ENCODE measurements around the gene TNRC6A.

DNA sequence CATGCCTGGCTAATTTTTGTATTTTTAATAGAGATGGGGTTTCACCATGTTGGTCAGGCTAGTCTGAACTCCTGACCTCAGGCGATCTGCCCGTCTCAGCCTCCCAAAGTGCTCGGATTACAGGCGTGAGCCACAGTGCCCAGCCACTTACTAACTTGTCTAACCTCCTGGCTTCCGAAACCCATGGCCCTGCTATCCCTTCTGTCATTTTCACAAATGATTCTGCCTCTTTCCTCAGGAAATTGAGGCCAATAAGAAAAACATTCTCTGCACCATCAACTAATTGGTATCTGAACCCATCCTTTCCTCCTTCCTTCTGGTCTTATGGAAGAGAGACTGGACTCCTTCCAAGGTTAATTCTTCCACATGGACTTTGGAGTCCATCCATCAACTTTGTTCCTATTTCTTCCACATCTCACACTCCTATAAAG, 27.9 kb upstream of the TNRC6A start:
- TF ChIP-seq, protein P1, sequence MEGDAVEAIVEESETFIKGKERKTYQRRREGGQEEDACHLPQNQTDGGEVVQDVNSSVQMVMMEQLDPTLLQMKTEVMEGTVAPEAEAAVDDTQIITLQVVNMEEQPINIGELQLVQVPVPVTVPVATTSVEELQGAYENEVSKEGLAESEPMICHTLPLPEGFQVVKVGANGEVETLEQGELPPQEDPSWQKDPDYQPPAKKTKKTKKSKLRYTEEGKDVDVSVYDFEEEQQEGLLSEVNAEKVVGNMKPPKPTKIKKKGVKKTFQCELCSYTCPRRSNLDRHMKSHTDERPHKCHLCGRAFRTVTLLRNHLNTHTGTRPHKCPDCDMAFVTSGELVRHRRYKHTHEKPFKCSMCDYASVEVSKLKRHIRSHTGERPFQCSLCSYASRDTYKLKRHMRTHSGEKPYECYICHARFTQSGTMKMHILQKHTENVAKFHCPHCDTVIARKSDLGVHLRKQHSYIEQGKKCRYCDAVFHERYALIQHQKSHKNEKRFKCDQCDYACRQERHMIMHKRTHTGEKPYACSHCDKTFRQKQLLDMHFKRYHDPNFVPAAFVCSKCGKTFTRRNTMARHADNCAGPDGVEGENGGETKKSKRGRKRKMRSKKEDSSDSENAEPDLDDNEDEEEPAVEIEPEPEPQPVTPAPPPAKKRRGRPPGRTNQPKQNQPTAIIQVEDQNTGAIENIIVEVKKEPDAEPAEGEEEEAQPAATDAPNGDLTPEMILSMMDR (IDR thresholded peaks at IDR 0.05), result no peak
- no peak for TF ChIP-seq POLR2A (IDR thresholded peaks at IDR 0.05)

Data from right lobe of liver (tissue), 4 donors.